ENCODE measurements around the gene CRYBG3.

CRYBG3 gene

GRCh38 chr3:97974996-97975395 lies 153.2 kb downstream of the CRYBG3 start:
- no peak for DNase-seq (ENCODE audit: low spot score)

GRCh38 chr3:97975466-97975865 lies 153.7 kb downstream of the CRYBG3 start:
- no peak for DNase-seq (ENCODE audit: low spot score)

- DNase-seq (ENCODE audit: low spot score): no peak
These were observed 157.8 kb downstream of the CRYBG3 start for GRCh38 chr3:97979610-97980009.

- no peak for DNase-seq (ENCODE audit: low spot score)
These were observed 160.1 kb downstream of the CRYBG3 start for GRCh38 chr3:97981886-97982285.

- no peak for DNase-seq (ENCODE audit: low spot score)
These were observed 162.2 kb downstream of the CRYBG3 start for GRCh38 chr3:97983933-97984491.

- no peak for DNase-seq (ENCODE audit: low spot score)
These were observed 165.5 kb downstream of the CRYBG3 start for GRCh38 chr3:97987306-97987705.

- no peak for DNase-seq (ENCODE audit: low spot score)
These were observed 167.2 kb downstream of the CRYBG3 start for GRCh38 chr3:97988784-97989568.

GRCh38 chr3:97990624-97991292 lies 168.9 kb downstream of the CRYBG3 start:
- DNase-seq (ENCODE audit: low spot score): no peak

- no peak for DNase-seq (ENCODE audit: low spot score)
These were observed 169.5 kb downstream of the CRYBG3 start for GRCh38 chr3:97991293-97991682.

- no peak for DNase-seq (ENCODE audit: low spot score)
These were observed 170.8 kb downstream of the CRYBG3 start for GRCh38 chr3:97992547-97993173.

- DNase-seq (ENCODE audit: low spot score): no peak
These were observed 171.7 kb downstream of the CRYBG3 start for GRCh38 chr3:97993526-97993925.

- DNase-seq (ENCODE audit: low spot score): no peak
These were observed 172.6 kb downstream of the CRYBG3 start for GRCh38 chr3:97994328-97994945.
